Osteocyte (in vitro differentiated cells): ENCODE results near the gene CNKSR2. TPM values are rescaled to one million over a fixed set of nuclear protein-coding genes. Genes with fewer than 3 reads are reported as not detected.
"Not testable (repeated sequence)": the region's sequence is repeated elsewhere in the genome, so short reads cannot be mapped to it uniquely, and the experiment has no call there.

Experiments used
- DNase-seq: peaks from one replicate; pipeline ENCODE4 v3.0.0; 2021; ENCODE audit warnings: mixed read lengths; ENCODE audit not compliant: unreplicated experiment; ENCODE audit errors: extremely low spot score
- H3K27ac Mint-ChIP-seq: one replicate; pipeline ENCODE4 v1.8.0; 2021; ENCODE audit warnings: mild to moderate bottlenecking, mixed read lengths; ENCODE audit not compliant: unreplicated experiment
- H3K27me3 Mint-ChIP-seq: one replicate; pipeline ENCODE4 v1.8.0; 2021; ENCODE audit warnings: mixed read lengths; ENCODE audit not compliant: unreplicated experiment
- H3K36me3 Mint-ChIP-seq: one replicate; pipeline ENCODE4 v1.8.0; 2021; ENCODE audit warnings: mixed read lengths; ENCODE audit not compliant: unreplicated experiment
- H3K4me1 Mint-ChIP-seq: one replicate; pipeline ENCODE4 v1.8.0; 2021; ENCODE audit warnings: mixed read lengths; ENCODE audit not compliant: unreplicated experiment
- H3K4me3 Mint-ChIP-seq: one replicate; pipeline ENCODE4 v1.8.0; 2021; ENCODE audit warnings: mild to moderate bottlenecking, moderate library complexity, mixed read lengths; ENCODE audit not compliant: unreplicated experiment
- H3K9me3 Mint-ChIP-seq: one replicate; pipeline ENCODE4 v1.8.0; 2021; ENCODE audit warnings: mixed read lengths; ENCODE audit not compliant: unreplicated experiment
- total RNA-seq: library from RNA; stranded (reverse); gene quantifications from 2 replicates; pipeline ENCODE4 v1.2.1, GENCODE V29; 2021
- TF ChIP-seq, protein P1 (sequence below): fragments of 200-600 bp; sonication (generic); IDR thresholded peaks from 2 replicates; pipeline ENCODE4 v1.5.0; 2021; ENCODE audit warnings: antibody characterized with exemption, mild to moderate bottlenecking, moderate library complexity

The CNKSR2 gene
- total RNA-seq, 1 donor from 2014 or later, result 1.1 TPM

DNA sequence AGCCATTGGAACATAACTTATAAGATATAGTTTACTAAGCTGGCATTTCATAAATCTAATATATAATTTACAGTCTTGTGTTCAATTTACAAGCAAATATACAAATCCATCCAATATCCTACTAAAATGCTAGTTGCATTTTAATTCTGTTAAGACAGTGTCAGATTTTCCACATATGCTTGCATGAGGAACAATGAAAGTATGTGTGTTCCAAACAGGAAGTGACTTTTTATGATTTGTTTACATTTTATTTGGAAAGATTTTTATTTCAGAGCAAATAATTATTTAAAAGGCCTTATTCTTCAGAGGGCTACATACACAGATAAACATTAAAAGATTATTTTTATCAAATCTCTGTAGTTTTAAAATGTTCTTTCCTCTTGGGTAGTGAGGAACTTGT, 153.9 kb downstream of the CNKSR2 start:
- no peaks in the 10 kb centered on the region for H3K36me3 Mint-ChIP-seq
- TF ChIP-seq, protein P1, sequence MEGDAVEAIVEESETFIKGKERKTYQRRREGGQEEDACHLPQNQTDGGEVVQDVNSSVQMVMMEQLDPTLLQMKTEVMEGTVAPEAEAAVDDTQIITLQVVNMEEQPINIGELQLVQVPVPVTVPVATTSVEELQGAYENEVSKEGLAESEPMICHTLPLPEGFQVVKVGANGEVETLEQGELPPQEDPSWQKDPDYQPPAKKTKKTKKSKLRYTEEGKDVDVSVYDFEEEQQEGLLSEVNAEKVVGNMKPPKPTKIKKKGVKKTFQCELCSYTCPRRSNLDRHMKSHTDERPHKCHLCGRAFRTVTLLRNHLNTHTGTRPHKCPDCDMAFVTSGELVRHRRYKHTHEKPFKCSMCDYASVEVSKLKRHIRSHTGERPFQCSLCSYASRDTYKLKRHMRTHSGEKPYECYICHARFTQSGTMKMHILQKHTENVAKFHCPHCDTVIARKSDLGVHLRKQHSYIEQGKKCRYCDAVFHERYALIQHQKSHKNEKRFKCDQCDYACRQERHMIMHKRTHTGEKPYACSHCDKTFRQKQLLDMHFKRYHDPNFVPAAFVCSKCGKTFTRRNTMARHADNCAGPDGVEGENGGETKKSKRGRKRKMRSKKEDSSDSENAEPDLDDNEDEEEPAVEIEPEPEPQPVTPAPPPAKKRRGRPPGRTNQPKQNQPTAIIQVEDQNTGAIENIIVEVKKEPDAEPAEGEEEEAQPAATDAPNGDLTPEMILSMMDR, result no peak
- H3K27me3 Mint-ChIP-seq, result no peaks in the 10 kb centered on the region
- peaks cover 27% of the 10 kb centered on the region for H3K4me1 Mint-ChIP-seq
- no peaks in the 10 kb centered on the region for H3K9me3 Mint-ChIP-seq
- DNase-seq, result no peak
- peak overlapping the region; percentile 81 for H3K27ac Mint-ChIP-seq
- H3K4me3 Mint-ChIP-seq, result no peak overlapping the region

DNA sequence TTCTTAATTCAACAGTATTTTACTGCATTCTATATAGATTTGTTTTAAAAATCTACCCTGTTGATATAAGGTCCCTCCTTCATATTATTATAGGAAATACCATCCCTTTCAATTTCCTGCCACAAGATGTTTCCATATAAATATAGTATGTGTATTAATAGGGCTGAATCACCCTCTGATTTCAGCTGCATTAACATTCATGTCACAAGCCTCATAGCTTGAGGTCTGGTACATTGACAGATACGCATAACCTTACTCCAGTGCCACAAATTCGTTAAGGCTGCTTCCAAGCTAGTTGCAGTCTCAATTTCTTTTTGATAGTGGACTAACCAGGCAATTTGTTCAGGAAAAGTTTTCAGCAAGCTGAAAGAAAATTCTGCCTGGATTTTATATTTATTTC, 155.6 kb downstream of the CNKSR2 start:
- no peak for DNase-seq
- TF ChIP-seq, protein P1, result no peak
- H3K36me3 Mint-ChIP-seq, result no peaks in the 10 kb centered on the region
- peak overlapping the region; percentile 71 for H3K27ac Mint-ChIP-seq
- peaks cover 27% of the 10 kb centered on the region for H3K4me1 Mint-ChIP-seq
- peaks cover 2% of the 10 kb centered on the region for H3K9me3 Mint-ChIP-seq
- no peaks in the 10 kb centered on the region for H3K27me3 Mint-ChIP-seq
- peak overlapping the region; percentile 22 for H3K4me3 Mint-ChIP-seq

DNA sequence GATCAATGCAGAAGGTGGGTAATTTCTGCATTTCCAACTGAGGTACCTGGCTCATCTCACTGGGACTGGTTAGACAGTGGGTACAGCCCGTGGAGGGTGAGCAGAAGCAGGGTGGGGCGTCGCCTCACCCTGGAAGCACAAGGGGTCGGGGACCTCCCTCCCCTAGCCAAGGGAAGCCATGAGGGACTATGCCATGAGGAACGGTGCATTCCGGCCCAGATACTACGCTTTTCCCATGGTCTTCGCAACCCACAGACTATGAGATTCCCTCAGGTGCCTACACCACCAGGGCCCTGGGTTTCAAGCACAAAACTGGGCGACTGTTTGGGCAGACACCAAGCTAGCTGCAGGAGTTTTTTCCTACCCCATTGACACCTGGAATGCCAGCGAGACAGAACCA, 170.4 kb downstream of the CNKSR2 start:
- H3K27ac Mint-ChIP-seq, DNase-seq, H3K9me3 Mint-ChIP-seq, H3K27me3 Mint-ChIP-seq, H3K4me3 Mint-ChIP-seq, H3K4me1 Mint-ChIP-seq, H3K36me3 Mint-ChIP-seq: not testable (repeated sequence)

DNA sequence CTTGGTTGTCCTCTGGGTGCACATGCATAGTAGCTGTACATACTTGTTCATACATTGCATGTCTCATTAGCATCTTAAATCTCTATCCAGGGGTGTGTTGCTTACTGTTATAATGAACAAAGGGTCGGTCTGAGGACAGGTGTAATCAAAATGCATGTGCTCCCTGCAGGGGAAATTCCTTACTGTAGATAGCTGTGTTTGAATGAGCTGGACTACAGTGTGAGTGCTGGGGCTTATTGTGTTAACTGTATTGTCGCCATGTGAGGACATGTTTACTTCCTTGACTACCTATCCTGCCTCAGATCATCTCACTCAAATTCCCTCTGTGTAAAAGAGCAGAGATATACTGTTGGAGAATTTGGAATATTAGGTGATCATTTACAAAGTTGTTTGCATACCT, 185.2 kb downstream of the CNKSR2 start:
- H3K4me3 Mint-ChIP-seq, result no peak overlapping the region
- no peak overlapping the region for H3K27ac Mint-ChIP-seq
- peaks cover 4% of the 10 kb centered on the region for H3K36me3 Mint-ChIP-seq
- H3K9me3 Mint-ChIP-seq, result peaks cover 12% of the 10 kb centered on the region
- DNase-seq, result no peak
- H3K27me3 Mint-ChIP-seq, result no peaks in the 10 kb centered on the region
- TF ChIP-seq, protein P1, result no peak
- H3K4me1 Mint-ChIP-seq, result peaks cover 9% of the 10 kb centered on the region

DNA sequence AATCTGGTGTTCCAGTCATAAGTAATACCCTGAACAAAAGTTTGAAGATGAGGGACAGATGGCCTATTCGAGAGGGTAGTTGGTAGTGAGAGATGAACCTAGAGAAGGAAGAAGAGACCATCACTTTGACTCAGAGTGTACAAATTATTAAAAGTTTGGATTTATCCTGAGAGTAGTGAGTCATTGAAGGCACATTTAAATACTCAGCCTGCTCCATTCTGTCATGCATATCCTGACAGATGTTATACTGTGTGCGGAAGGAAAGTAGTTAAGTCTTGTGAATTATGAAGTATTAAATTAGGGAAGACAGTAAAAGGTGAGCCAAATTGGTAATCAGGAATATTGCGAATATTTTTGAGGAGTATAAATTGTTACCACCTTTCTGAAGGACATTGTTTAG, 190.8 kb downstream of the CNKSR2 start:
- no peak overlapping the region for H3K27ac Mint-ChIP-seq

More for the DNA sequence above, 190.8 kb downstream of the CNKSR2 start:
- no peaks in the 10 kb centered on the region for H3K4me1 Mint-ChIP-seq
- no peaks in the 10 kb centered on the region for H3K27me3 Mint-ChIP-seq
- no peak for DNase-seq
- TF ChIP-seq, protein P1, result no peak
- no peak overlapping the region for H3K4me3 Mint-ChIP-seq
- H3K36me3 Mint-ChIP-seq, result no peaks in the 10 kb centered on the region
- peaks cover 4% of the 10 kb centered on the region for H3K9me3 Mint-ChIP-seq
